Measurements from ENCODE around the gene PDLIM5.

- TF ChIP-seq TOX (CRISPR knock-in tag; IDR thresholded peaks at IDR 0.05; ENCODE audit: borderline replicate concordance) (no peak), ZNF70 (CRISPR knock-in tag; IDR thresholded peaks at IDR 0.05) (no peak), ZFP30 (CRISPR knock-in tag; IDR thresholded peaks at IDR 0.05) (no peak), ZNF565 (CRISPR knock-in tag; conservative IDR thresholded peaks at IDR 0.05; ENCODE audit: low read depth) (no peak), CREB5 (CRISPR knock-in tag; IDR thresholded peaks at IDR 0.05; ENCODE audit: low read depth) (no peak), ARNTL (CRISPR knock-in tag; IDR thresholded peaks at IDR 0.05; ENCODE audit: borderline replicate concordance, low read depth) (no peak), ISL1 (CRISPR knock-in tag; IDR thresholded peaks at IDR 0.05) (no peak), ZNF8 (CRISPR knock-in tag; IDR thresholded peaks at IDR 0.05) (no peak)
- TF ChIP-seq, protein P1, sequence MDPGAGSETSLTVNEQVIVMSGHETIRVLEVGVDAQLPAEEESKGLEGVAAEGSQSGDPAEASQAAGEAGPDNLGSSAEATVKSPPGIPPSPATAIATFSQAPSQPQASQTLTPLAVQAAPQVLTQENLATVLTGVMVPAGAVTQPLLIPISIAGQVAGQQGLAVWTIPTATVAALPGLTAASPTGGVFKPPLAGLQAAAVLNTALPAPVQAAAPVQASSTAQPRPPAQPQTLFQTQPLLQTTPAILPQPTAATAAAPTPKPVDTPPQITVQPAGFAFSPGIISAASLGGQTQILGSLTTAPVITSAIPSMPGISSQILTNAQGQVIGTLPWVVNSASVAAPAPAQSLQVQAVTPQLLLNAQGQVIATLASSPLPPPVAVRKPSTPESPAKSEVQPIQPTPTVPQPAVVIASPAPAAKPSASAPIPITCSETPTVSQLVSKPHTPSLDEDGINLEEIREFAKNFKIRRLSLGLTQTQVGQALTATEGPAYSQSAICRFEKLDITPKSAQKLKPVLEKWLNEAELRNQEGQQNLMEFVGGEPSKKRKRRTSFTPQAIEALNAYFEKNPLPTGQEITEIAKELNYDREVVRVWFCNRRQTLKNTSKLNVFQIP (CRISPR knock-in tag; IDR thresholded peaks at IDR 0.05; ENCODE audit: borderline replicate concordance, low read depth): no peak
- TF ChIP-seq, protein P2, sequence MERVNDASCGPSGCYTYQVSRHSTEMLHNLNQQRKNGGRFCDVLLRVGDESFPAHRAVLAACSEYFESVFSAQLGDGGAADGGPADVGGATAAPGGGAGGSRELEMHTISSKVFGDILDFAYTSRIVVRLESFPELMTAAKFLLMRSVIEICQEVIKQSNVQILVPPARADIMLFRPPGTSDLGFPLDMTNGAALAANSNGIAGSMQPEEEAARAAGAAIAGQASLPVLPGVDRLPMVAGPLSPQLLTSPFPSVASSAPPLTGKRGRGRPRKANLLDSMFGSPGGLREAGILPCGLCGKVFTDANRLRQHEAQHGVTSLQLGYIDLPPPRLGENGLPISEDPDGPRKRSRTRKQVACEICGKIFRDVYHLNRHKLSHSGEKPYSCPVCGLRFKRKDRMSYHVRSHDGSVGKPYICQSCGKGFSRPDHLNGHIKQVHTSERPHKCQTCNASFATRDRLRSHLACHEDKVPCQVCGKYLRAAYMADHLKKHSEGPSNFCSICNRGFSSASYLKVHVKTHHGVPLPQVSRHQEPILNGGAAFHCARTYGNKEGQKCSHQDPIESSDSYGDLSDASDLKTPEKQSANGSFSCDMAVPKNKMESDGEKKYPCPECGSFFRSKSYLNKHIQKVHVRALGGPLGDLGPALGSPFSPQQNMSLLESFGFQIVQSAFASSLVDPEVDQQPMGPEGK (CRISPR knock-in tag; IDR thresholded peaks at IDR 0.05; ENCODE audit: borderline replicate concordance): no peak
These were observed 190.8 kb downstream of the PDLIM5 start for GRCh38 chr4:94642561-94642866.

Measured in SK-N-SH treated with all-trans-retinoic acid at 6 μM for 48 hours (cell line).